GM18868 (cell line): ENCODE data around the gene ADIPOQ.
A peak's percentile ranks its signal among the peaks of the same experiment; 100 is the strongest.
"Not testable (repeated sequence)": the region's sequence is repeated elsewhere in the genome, so short reads cannot be mapped to it uniquely, and the experiment has no call there.

Experiments used
- ATAC-seq: cut with Tn5 transposase; IDR thresholded peaks from one replicate; pipeline ENCODE4 v1.9.1; 2021; ENCODE audit warnings: mild to moderate bottlenecking, moderate library complexity; ENCODE audit not compliant: unreplicated experiment

ADIPOQ gene

GRCh38 chr3:186842426-186843038, at the start of gene ADIPOQ:
Gene ADIPOQ (plus strand): TSS chr3:186842710. CDS start chr3:186853059, 10,349 bp downstream.
- ATAC-seq: no peak

DNA sequence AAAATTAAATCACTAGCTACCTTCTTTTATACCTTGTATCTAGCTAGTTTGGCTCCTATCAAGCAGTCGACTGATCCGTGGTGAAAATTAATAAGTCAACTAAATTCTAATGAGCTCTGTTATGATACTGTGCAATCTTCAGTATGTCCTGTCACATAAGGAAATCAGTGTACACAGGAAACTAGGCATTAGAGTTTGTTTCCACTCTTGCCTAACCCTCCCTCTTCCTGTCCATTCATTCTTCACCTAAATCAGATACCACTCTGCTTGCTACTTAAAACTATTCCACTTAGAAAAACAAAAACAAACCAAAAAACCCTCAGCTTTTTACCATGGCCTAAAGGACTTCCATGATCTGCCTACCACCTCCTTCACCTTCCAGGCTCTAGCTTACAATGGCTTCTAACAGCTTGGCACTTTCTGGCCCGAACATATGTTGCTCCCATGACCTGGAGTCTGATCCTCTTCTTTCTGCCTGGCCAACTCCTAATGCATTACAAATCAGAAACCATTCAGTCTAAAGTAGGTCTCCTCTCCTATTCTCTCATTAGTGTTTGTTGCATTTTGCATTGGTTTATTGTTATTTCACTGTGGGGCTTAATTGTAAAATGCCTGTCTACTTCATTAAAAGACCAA, 44.2 kb upstream of the ADIPOQ start:
- ATAC-seq: no peak

DNA sequence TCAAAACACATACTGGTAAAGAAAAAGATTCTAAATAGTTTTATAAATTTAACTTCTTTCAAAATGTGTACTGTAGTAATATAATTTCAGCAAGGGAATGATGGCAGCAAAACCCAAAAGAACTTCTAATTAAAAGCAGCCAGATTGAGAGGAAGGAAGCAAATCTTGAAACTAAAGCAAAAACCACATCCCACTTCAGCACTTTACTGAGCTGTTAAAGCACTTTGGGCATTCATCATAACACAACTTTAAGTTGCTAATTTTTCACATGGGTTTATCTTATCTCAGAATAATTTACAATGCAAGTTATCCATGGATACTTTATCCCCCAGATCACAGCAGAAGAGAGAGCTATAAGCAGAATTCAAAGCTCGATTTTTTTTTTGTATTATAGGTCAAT, 42.2 kb upstream of the ADIPOQ start:
- ATAC-seq: no peak

GRCh38 chr3:186802701-186803100, 39.8 kb upstream of the ADIPOQ start:
- no peak for ATAC-seq

DNA sequence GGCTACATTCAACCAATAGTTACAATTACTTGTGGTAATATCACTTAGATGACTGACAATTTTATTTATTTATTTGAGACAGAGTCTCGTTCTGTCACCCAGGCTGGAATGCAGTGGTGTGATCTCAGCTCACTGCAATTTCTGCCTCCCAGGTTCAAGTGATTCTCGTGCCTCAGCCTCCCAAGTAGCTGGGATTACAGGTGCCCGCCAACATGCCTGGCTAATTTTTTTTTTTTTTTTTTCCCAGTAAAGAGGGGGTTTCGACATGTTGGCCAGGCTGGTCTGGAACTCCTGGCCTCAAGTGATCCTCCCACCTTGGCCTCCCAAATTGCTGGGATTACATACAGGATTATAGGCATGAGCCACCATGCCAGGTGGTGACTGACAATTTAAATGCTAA, 39.1 kb upstream of the ADIPOQ start:
- ATAC-seq: not testable (repeated sequence)

DNA sequence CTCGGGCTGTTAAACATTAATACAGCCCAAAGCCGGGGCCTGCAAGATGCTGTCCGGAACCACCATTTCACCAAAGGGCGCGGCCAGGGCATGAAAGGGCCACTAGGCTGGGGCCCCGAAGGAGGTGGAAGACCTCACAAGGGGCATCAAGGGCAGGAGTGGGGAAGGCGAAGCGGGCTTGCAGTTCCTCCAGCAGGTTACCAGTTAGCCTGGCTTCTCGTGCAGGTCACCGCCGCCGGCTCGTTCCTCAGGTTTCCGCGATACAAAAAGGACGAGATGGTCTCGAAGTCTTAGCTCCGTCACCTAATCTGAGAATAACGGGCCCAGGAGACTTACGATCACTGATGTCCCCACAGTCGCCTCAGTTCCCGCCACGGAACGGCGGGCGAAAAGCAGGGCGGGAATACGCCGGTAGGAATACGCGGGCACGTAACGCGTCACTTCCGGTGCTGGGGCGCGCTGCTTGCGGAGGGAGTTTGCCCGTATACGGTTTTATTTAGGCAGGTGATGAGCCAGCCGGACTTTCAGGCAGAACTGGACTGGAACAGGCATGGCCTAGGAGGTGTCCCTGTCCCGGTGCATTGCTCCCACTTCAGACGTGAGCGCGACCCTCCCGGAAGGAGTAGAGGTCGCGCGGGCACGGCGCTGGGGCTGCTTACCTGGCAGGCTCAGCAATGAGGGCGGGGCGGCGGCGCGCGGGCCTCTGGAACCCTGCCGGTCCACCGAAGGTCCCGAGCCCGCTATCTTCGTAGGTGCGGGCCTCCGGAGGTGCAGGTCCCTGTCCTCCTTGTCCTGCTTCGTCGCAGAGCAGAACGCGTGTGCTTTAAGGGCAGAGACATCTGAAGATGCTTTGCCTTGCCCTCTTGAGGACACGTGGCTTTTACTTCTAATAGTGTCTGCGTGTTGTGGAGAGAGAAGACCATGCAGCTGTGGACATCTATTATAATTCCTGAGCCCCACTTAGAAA, 36.1 kb upstream of the ADIPOQ start, which contains the start of gene RFC4:
TSS of gene RFC4 (minus strand) at position 394 of the 967 bp plus-strand sequence. CDS start 1,769 bp downstream, outside the sequence.
- ATAC-seq: peak; percentile 93

- ATAC-seq: no peak
These were observed 35.3 kb upstream of the ADIPOQ start for GRCh38 chr3:186807231-186807630.

DNA sequence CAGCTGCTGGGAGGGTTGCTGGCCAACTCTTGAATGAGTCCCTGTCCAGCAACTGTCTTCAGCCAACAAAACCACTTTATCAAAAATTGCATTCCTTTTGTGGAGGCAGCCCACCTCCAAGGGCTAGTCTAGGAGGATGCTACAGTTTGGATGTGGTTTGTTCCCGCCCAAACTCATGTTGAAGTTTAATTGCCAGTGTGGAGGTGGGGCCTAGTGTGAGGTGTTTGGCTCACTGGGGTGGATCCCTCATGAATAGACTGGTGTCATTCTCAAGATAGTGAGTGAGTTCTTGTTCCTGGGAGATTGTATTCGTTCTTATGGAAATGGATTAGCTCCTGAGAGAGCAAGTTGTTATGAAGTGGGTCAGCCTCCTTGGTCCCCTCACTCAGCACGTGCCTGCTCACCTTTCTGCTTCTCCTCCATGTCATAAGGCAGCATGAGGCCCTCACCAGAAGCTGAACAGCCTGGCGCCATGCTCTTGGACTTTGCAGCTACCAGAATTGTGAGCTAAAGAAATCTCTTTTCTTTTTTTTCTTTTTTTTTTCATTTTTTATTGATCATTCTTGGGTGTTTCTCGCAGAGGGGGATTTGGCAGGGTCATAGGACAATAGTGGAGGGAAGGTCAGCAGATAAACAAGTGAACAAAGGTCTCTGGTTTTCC, 32.0 kb upstream of the ADIPOQ start:
- no peak for ATAC-seq

GRCh38 chr3:186811313-186811712, 31.2 kb upstream of the ADIPOQ start:
- not testable (repeated sequence) for ATAC-seq

DNA sequence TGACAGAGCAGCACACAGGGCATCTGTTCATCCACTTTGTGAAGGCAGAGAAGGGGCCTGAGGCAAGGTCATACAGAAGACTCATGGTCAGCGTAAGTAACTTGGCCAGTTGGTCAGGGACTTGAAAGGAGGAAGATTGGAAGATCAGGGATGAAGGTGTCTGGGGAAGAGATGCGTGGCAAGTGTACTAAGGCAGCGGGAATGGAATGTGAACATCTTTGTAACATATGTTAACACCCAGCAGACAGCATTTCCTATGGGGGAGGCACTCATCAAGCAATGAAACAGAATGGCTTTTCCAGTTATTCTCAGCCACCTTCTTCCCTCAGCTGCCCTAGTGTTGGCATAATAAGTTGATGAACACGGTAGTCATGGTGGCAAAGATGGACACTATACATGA, 28.4 kb upstream of the ADIPOQ start:
- ATAC-seq: no peak

DNA sequence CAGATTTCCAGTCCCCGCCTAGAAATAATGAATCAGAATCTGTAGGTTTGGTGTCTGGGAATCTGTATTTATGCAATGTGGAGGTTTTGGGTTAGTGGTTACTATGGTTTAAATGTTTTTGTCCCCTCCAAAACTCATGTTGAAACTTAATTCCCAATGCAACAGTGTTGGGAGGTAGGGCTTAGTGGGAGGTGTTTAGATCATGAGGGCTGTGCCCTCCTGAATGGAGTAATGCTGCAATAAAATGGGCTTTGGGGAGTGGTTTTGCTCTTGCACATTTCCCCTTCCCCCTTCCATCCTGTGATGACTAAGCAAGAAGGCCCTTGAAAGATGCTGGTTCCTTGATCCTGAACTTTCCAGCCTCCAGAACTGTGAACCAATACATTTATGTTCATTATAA, 27.1 kb upstream of the ADIPOQ start:
- ATAC-seq: no peak

- no peak for ATAC-seq
These were observed 24.0 kb upstream of the ADIPOQ start for GRCh38 chr3:186818516-186818915.

- no peak for ATAC-seq
These were observed 23.6 kb upstream of the ADIPOQ start for GRCh38 chr3:186818956-186819355.

- no peak for ATAC-seq
These were observed 20.8 kb upstream of the ADIPOQ start for GRCh38 chr3:186821429-186822387.

- not testable (repeated sequence) for ATAC-seq
These were observed 20.1 kb upstream of the ADIPOQ start for GRCh38 chr3:186822388-186822759.

GRCh38 chr3:186823386-186823785, 19.1 kb upstream of the ADIPOQ start:
- no peak for ATAC-seq

DNA sequence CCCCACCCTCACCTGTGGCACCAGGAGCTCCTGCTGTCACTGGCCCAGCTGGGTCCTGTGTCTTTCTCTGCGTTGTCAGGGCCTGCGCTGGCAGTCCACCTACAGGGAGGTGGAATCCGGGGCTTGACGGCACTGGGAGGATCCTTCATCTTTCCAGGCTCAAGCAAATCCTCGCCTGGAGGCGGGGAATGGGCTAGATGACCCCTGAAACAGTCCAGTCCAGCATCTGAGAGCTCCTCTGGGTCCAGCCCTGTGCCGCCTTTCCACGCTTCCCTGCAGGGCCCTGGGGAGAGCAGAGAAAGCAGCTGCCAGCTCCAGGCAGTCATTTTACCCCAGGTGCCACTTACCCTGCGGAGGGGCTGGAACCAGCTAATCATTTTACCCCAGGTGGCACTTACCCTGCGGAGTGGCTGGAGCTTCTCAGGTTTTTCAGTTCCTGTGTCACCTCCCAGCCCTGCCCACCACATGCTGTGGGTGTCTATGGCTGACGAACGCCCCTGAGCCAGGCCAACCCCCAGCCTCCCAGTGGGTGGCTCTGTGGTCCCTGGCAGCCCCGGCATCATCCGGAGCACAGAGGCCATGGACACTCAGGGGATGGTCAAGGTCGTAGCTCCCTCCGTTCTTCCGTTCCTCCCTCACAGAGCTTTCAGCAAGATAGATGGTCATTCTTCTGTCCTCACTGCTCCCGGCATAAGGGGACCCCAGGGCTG, 17.9 kb upstream of the ADIPOQ start:
- no peak for ATAC-seq

- no peak for ATAC-seq
These were observed 17.2 kb upstream of the ADIPOQ start for GRCh38 chr3:186825294-186825821.

- no peak for ATAC-seq
These were observed 16.6 kb upstream of the ADIPOQ start for GRCh38 chr3:186825872-186826409.
